ENCODE data around the gene MYO18B. TPM values are rescaled to one million over a fixed set of nuclear protein-coding genes. Genes with fewer than 3 reads are reported as not detected.

The MYO18B gene
- total RNA-seq, 1 experiment from 2014 or later = 0.05 TPM

DNA sequence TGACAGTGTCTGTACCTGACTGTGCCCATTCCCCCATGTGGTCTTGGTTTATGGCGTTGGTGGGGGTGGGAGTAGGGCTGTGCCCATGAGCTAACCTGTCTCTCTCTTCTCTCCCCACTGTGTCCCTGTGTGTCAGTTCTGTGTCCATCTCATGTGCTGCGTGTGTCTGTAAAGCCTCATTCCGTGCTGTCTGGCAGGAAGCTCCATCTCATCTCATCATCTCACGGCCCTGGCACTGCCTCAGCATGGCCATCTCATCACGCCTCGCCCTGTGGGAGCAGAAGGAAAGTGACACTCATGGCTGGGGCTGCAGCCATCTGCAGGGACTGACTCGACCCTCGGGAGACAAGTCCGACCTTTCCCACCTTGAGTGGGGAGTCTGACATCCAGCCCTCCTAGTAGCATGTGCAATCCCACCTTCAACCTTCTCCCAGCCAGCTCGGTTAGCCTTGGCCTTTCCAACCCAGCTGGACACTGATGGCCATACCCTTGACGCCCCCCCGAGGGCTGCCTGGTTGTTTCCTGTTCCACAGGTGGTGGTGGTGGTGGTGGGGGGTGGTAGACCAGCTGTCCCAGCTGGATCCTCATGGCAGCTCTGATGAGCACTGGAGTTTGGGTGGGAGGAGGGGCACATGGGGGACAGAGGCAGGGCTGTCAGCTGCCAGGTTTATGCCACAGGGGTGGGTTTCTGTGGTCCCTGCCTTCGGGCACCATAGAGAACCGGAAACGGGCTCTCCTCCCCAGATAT is 19.0 kb downstream of the MYO18B start:
- H3K4me1 ChIP-seq (ENCODE audit: control insufficient read depth in 1 of 2, insufficient read depth in 2 of 2, low read length in 2 of 2) = peaks cover 8 to 14% of the 10 kb centered on the region in 2 experiments; a peak in 3 of 4 replicates
- no TSS peak for BruUV-seq (replicated peaks)
- H3K9me3 ChIP-seq (ENCODE audit: control insufficient read depth in 1 of 2, insufficient read depth in 1 of 2, low read depth in 1 of 2, low read length in 2 of 2) = no peaks in the 10 kb centered on the region; a peak in 1 of 4 replicates
- CTCF ChIA-PET = interaction anchor here (1.0 to 3.9 kb wide), 2 partner anchors 12 to 17 kb away, joined by 3 to 13 read pairs; no protein-coding TSS in a partner anchor
- intact Hi-C loops (cut with micrococcal nuclease) = no loop called here
- no peaks in the 10 kb centered on the region for H3K79me2 ChIP-seq (ENCODE audit: insufficient read depth, low read length)
- POLR2A ChIA-PET = no interaction called here
- H3K27ac ChIP-seq (ENCODE audit: low read depth, low read length) = no peak overlapping the region
- TF ChIP-seq, protein P1, sequence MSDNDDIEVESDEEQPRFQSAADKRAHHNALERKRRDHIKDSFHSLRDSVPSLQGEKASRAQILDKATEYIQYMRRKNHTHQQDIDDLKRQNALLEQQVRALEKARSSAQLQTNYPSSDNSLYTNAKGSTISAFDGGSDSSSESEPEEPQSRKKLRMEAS (IDR thresholded peaks at IDR 0.05) = no peak
- TF ChIP-seq YY1 (IDR thresholded peaks at IDR 0.05; ENCODE audit: extremely low read depth, insufficient replicate concordance, low read depth, low read length) = no peak
- TF ChIP-seq POLR2AphosphoS5 (IDR thresholded peaks at IDR 0.05; ENCODE audit: low read depth, low read length) = no peak
- TF ChIP-seq CBX3 (IDR thresholded peaks at IDR 0.05; ENCODE audit: low read depth) = no peak
- TF ChIP-seq ZBTB33 (IDR thresholded peaks at IDR 0.05; ENCODE audit: extremely low read depth, insufficient replicate concordance, low read length) = no peak
- TF ChIP-seq JUND (IDR thresholded peaks at IDR 0.05) = no peak
- TF ChIP-seq POLR2A (IDR thresholded peaks at IDR 0.05; ENCODE audit: borderline replicate concordance, extremely low read depth, insufficient read depth, insufficient read length) = no peak
- TF ChIP-seq, protein P2, sequence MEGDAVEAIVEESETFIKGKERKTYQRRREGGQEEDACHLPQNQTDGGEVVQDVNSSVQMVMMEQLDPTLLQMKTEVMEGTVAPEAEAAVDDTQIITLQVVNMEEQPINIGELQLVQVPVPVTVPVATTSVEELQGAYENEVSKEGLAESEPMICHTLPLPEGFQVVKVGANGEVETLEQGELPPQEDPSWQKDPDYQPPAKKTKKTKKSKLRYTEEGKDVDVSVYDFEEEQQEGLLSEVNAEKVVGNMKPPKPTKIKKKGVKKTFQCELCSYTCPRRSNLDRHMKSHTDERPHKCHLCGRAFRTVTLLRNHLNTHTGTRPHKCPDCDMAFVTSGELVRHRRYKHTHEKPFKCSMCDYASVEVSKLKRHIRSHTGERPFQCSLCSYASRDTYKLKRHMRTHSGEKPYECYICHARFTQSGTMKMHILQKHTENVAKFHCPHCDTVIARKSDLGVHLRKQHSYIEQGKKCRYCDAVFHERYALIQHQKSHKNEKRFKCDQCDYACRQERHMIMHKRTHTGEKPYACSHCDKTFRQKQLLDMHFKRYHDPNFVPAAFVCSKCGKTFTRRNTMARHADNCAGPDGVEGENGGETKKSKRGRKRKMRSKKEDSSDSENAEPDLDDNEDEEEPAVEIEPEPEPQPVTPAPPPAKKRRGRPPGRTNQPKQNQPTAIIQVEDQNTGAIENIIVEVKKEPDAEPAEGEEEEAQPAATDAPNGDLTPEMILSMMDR (IDR thresholded peaks at IDR 0.05 in 2 of 3, conservative IDR thresholded peaks at IDR 0.05 in 1 of 3; ENCODE audit: borderline replicate concordance in 1 of 3, insufficient read depth in 1 of 3, low read depth in 2 of 3, low read length in 2 of 3) = no peak
- TF ChIP-seq CEBPB (IDR thresholded peaks at IDR 0.05; ENCODE audit: low read depth) = no peak
- no peak for TF ChIP-seq SP1 (IDR thresholded peaks at IDR 0.05; ENCODE audit: low read depth)
- TF ChIP-seq TCF7L2 (IDR thresholded peaks at IDR 0.05; ENCODE audit: borderline replicate concordance, extremely low read depth, insufficient read depth, insufficient read length) = no peak
- TF ChIP-seq ZNF274 (IDR thresholded peaks at IDR 0.05; ENCODE audit: low read depth, low read length) = no peak
- no peaks in the 10 kb centered on the region for H3K36me3 ChIP-seq (ENCODE audit: control insufficient read depth in 1 of 2, insufficient read depth in 2 of 2, low read length in 2 of 2)
- no peaks in the 10 kb centered on the region for H4K20me1 ChIP-seq (ENCODE audit: insufficient read depth)
- H3K9ac ChIP-seq (ENCODE audit: low read length) = no peak overlapping the region
- no peaks in the 10 kb centered on the region for H3K27me3 ChIP-seq (ENCODE audit: insufficient read depth, low read length)
- H3K4me3 ChIP-seq (replicated peaks in 1 of 2; ENCODE audit: low read depth in 1 of 2, low read length in 2 of 2) = no peak overlapping the region
- H3K4me2 ChIP-seq (ENCODE audit: low read length) = no peak overlapping the region
- H3K9me2 ChIP-seq (ENCODE audit: insufficient read depth) = no peaks in the 10 kb centered on the region
- ATAC-seq = no peak
- RAD21 ChIA-PET (ENCODE audit: low non-redundant PET in 1 of 2, low total read pairs in 2 of 2, uncharacterized antibody in 2 of 2, unreplicated experiment in 2 of 2) = no interaction called here
- DNase-seq (ENCODE audit: low read depth, low spot score) = no peak
- no peak overlapping the region for H2AFZ ChIP-seq (ENCODE audit: low read depth, low read length, poor library complexity, severe bottlenecking)
